ENCODE measurements around the gene SLC6A4. TPM values are rescaled to one million over a fixed set of nuclear protein-coding genes. Genes with fewer than 3 reads are reported as not detected.

SLC6A4 gene
- polyA plus RNA-seq, 3 donors: not detected

- Mint-ChIP-seq H3K4me3 (no peak overlapping the region), H3K4me1 (no peaks in the 10 kb centered on the region), H3K27me3 (ENCODE audit: low read depth in 3 of 3) (peaks cover 2 to 10% (median 3%) of the 10 kb centered on the region in 3 donors), H3K9me3 (peaks cover 0 to 1% (median 0%) of the 10 kb centered on the region in 7 donors), H3K36me3 (no peaks in the 10 kb centered on the region), H3K27ac (no peak overlapping the region)
- Histone ChIP-seq H3K79me2 (ENCODE audit: insufficient read depth, low read length) (no peaks in the 10 kb centered on the region), H4K20me1 (ENCODE audit: insufficient read depth, low read length) (no peaks in the 10 kb centered on the region), H3K36me3 (replicated peaks in 1 of 2; ENCODE audit: control insufficient read depth in 1 of 2, insufficient read depth in 2 of 2, low read length in 2 of 2) (no peaks in the 10 kb centered on the region), H3K9me3 (replicated peaks in 1 of 2; ENCODE audit: control insufficient read depth in 1 of 2, insufficient read depth in 1 of 2, low read length in 2 of 2) (no peaks in the 10 kb centered on the region), H3K4me2 (replicated peaks; ENCODE audit: extremely low read depth, low read length, poor library complexity, severe bottlenecking) (no peak overlapping the region), H2AFZ (ENCODE audit: insufficient read depth, low read depth, low read length, poor library complexity, severe bottlenecking) (no peak overlapping the region), H3K27ac (ENCODE audit: low read depth in 1 of 2, low read length in 2 of 2) (no peak overlapping the region), H3K9ac (ENCODE audit: insufficient read depth, low read length, poor library complexity, severe bottlenecking) (no peak overlapping the region), H3K4me1 (ENCODE audit: control insufficient read depth in 1 of 2, insufficient read depth in 2 of 2, low read length in 2 of 2) (no peaks in the 10 kb centered on the region), H3K27me3 (ENCODE audit: control insufficient read depth in 2 of 2, insufficient read depth in 2 of 2, low read length in 2 of 2) (no peaks in the 10 kb centered on the region), H3K4me3 (replicated peaks in 1 of 3; ENCODE audit: low read depth in 2 of 3, low read length in 3 of 3) (no peak overlapping the region)
- no peak for DNase-seq
- no peak for TF ChIP-seq CTCF (IDR thresholded peaks at IDR 0.05)
- 94% methylated on average over 4 of the region's 9 CpGs for WGBS (ENCODE audit: insufficient coverage)
- intact Hi-C loops (cut with micrococcal nuclease): no loop called here
Measured at GRCh38 chr17:30218799-30219198, 16.7 kb downstream of the SLC6A4 start.

GRCh38 chr17:30217746-30218245 is 17.7 kb downstream of the SLC6A4 start:
- no peak overlapping the region for H3K4me3 Mint-ChIP-seq
- no peaks in the 10 kb centered on the region for H3K4me1 ChIP-seq (ENCODE audit: control insufficient read depth in 1 of 2, insufficient read depth in 2 of 2, low read length in 2 of 2)
- H2AFZ ChIP-seq (ENCODE audit: insufficient read depth, low read depth, low read length, poor library complexity, severe bottlenecking): no peak overlapping the region
- H3K4me3 ChIP-seq (replicated peaks in 1 of 3; ENCODE audit: low read depth in 2 of 3, low read length in 3 of 3): no peak overlapping the region
- DNase-seq: no peak
- H3K4me2 ChIP-seq (replicated peaks; ENCODE audit: extremely low read depth, low read length, poor library complexity, severe bottlenecking): no peak overlapping the region
- no peaks in the 10 kb centered on the region for H3K27me3 ChIP-seq (ENCODE audit: control insufficient read depth in 2 of 2, insufficient read depth in 2 of 2, low read length in 2 of 2)
- WGBS (ENCODE audit: insufficient coverage): 99% methylated on average over 7 of the region's 11 CpGs
- no peaks in the 10 kb centered on the region for H3K79me2 ChIP-seq (ENCODE audit: insufficient read depth, low read length)
- H3K36me3 Mint-ChIP-seq: no peaks in the 10 kb centered on the region
- H3K27me3 Mint-ChIP-seq (ENCODE audit: low read depth in 3 of 3): peaks cover 2 to 10% (median 3%) of the 10 kb centered on the region in 3 donors
- H3K4me1 Mint-ChIP-seq: no peaks in the 10 kb centered on the region
- no peak for TF ChIP-seq CTCF (IDR thresholded peaks at IDR 0.05)
- intact Hi-C loops (cut with micrococcal nuclease): no loop called here
- no peaks in the 10 kb centered on the region for H4K20me1 ChIP-seq (ENCODE audit: insufficient read depth, low read length)
- no peak overlapping the region for H3K27ac ChIP-seq (ENCODE audit: low read depth in 1 of 2, low read length in 2 of 2)
- H3K9ac ChIP-seq (ENCODE audit: insufficient read depth, low read length, poor library complexity, severe bottlenecking): no peak overlapping the region
- peaks cover 0 to 1% (median 0%) of the 10 kb centered on the region in 7 donors for H3K9me3 Mint-ChIP-seq
- no peaks in the 10 kb centered on the region for H3K9me3 ChIP-seq (replicated peaks in 1 of 2; ENCODE audit: control insufficient read depth in 1 of 2, insufficient read depth in 1 of 2, low read length in 2 of 2)
- H3K36me3 ChIP-seq (replicated peaks in 1 of 2; ENCODE audit: control insufficient read depth in 1 of 2, insufficient read depth in 2 of 2, low read length in 2 of 2): no peaks in the 10 kb centered on the region
- no peak overlapping the region for H3K27ac Mint-ChIP-seq

Measured in CD14-positive monocyte (primary cell).